HL-60 (cell line): ENCODE measurements around the gene THRB.

Experiments
- DNase-seq, 2 experiments: peaks; one replicate each; pipeline ENCODE4 v3.0.0-alpha.2; 2010 to 2020; ENCODE audit warnings: low read depth in 1 of 2, low spot score in 1 of 2
- H3K27ac ChIP-seq: fragments of 250-450 bp; sonication (Bioruptor Pico); replicated peaks from 2 replicates; pipeline ENCODE4 v1.5.1; 2020; ENCODE audit warnings: mild to moderate bottlenecking, moderate library complexity
- H3K27me3 ChIP-seq: fragments of 250-450 bp; sonication (Bioruptor Pico); 2 replicates; pipeline ENCODE4 v1.5.1; 2021; ENCODE audit warnings: mild to moderate bottlenecking, moderate library complexity; ENCODE audit not compliant: insufficient read depth, poor library complexity, severe bottlenecking
- H3K4me3 ChIP-seq: replicated peaks from 2 replicates; pipeline ENCODE4 v1.5.1; 2011; ENCODE audit warnings: mild to moderate bottlenecking, control low read depth, low read length; ENCODE audit not compliant: insufficient read depth
- CTCF ChIP-seq: IDR thresholded peaks from one replicate; pipeline ENCODE4 v1.5.1; 2011; ENCODE audit warnings: low read length, control low read depth, inconsistent platforms; ENCODE audit not compliant: insufficient read depth
- GABPA ChIP-seq: IDR thresholded peaks from 2 replicates; pipeline ENCODE4 v1.6.1; 2012; ENCODE audit warnings: low read depth
- POLR2AphosphoS5 ChIP-seq: IDR thresholded peaks from 2 replicates; pipeline ENCODE4 v1.6.1; 2012; ENCODE audit warnings: low read depth
- REST ChIP-seq: IDR thresholded peaks from 2 replicates; pipeline ENCODE4 v1.6.1; 2012; ENCODE audit warnings: low read depth; ENCODE audit not compliant: insufficient replicate concordance
- SPI1 ChIP-seq: IDR thresholded peaks from 2 replicates; pipeline ENCODE4 v1.6.1; 2012; ENCODE audit warnings: low read depth, mild to moderate bottlenecking, borderline replicate concordance

The THRB gene

GRCh38 chr3:24139463-24140412 lies 354.9 kb downstream of the THRB start:
- TF ChIP-seq REST (no peak), CTCF (no peak), SPI1 (no peak), POLR2AphosphoS5 (no peak), GABPA (no peak)
- Histone ChIP-seq H3K27me3 (peaks cover 3% of the 10 kb centered on the region), H3K27ac (no peak overlapping the region), H3K4me3 (no peak overlapping the region)
- DNase-seq: no peak

GRCh38 chr3:24138876-24139256 lies 355.8 kb downstream of the THRB start:
- Histone ChIP-seq H3K27me3 (no peaks in the 10 kb centered on the region), H3K4me3 (no peak overlapping the region), H3K27ac (no peak overlapping the region)
- TF ChIP-seq POLR2AphosphoS5 (no peak), REST (no peak), GABPA (no peak), SPI1 (no peak), CTCF (no peak)
- no peak for DNase-seq

- H3K27ac ChIP-seq: no peak overlapping the region
- H3K4me3 ChIP-seq: no peak overlapping the region
- TF ChIP-seq CTCF: no peak
- TF ChIP-seq GABPA: no peak
- no peaks in the 10 kb centered on the region for H3K27me3 ChIP-seq
- no peak for DNase-seq
Observed at GRCh38 chr3:24137958-24138875, 356.4 kb downstream of the THRB start.
